Stimulated activated CD4-positive, alpha-beta T cell treated with anti-CD3 and anti-CD28 coated beads, Interleukin-12 subunit alpha, Interleukin-12 subunit beta, amount 100 ng/mL, for 48 hours (primary cell): ENCODE data around the gene ZFP92.
A peak's percentile ranks its signal among the peaks of the same experiment; 100 is the strongest.

Source experiments
- DNase-seq, 3 donors: peaks; one replicate each; pipeline ENCODE4 v3.0.0-alpha.2; 2020; ENCODE audit warnings: low read depth in 2 of 3, low spot score in 1 of 3

The ZFP92 gene

DNA sequence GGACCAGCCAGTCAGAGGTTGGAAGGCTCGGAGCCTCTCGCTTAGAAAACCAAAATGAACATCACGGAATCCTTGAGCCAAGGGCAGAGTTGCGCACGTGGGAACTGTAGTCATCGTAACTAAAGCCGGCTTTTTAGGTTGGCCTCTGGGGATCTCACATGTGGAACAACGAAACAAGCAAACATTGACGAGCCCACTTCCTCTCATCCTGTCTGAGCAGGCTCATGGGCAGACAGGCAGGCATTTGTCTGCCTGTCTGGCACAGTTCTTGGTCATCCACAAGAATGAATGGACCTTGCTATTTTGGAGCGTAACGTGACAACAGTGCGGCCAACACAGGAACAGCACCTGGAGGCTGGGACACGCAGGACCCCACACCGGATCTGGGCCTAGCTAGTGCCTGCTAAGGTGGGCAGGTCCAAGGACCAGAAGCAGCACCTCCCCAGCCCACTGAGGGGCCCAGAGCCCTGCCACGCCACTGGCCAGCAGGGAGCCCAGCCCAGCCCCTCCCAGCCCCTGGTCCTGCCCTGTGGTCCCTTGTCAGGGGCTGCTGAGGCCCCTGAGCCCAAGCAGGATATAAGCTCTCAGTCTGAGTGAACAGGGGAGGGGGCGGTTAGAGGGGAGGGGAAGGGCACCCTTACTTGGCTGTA lies 43.8 kb downstream of the ZFP92 start:
- no peak for DNase-seq

DNA sequence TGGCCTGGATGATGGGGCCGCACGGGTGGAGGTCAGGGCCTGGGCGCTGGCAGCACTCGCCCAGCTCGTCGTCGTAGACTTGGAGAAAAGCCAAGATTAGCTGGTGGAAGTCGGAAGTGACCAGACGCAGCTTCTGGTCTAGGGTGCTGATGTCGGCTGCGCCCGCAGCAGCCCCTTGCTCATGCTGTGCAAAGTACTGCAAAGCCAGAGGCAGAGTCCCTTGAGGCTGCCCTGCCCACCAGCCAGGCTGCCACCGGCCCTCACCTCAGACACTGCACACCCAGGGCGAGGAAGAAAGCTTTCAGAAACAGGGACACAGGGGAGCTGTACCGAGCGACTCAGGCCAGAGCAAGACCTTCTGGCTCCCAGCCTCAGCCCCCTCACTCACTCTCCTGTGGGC lies 44.3 kb downstream of the ZFP92 start:
- DNase-seq = no peak

DNA sequence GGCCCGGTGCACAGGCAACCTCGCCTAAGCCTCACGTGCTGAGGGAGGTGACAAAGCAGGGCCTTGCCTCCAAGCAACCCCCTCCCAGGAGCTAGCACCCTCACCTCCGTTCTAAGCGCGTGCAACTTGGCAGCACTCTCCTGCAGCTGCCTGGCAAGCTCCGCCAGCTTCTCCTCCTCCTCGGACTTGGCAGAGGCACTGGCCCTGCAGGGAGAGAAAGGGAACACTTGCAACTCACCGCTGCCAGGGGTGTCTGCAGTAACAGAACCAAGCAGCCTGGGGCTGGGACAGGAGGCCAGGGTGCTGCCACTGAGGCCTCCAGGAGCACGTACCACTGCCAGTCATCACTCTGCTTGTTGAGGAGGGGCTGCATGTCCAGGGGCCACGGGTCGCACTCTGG lies 44.9 kb downstream of the ZFP92 start:
- DNase-seq = no peak

DNA sequence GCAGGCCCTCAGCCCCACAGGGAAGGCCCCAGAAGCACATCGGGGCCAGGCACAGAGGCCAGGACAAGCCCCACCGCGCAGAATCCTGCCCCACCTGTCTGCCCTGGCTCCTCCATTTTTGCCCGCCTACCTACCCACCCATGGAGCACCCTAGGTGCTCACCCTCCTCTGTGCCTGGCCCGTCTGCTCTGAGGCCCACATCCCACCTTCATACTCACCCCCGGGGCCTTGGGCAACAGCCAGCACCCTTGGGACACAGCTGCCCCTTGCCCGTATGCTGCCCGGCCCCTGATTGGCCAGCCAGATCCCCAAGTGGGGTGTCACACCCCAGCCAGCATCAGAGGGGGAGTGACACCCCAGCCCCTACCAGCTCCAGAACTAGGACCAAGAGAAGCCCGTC lies 45.4 kb downstream of the ZFP92 start:
- no peak for DNase-seq

DNA sequence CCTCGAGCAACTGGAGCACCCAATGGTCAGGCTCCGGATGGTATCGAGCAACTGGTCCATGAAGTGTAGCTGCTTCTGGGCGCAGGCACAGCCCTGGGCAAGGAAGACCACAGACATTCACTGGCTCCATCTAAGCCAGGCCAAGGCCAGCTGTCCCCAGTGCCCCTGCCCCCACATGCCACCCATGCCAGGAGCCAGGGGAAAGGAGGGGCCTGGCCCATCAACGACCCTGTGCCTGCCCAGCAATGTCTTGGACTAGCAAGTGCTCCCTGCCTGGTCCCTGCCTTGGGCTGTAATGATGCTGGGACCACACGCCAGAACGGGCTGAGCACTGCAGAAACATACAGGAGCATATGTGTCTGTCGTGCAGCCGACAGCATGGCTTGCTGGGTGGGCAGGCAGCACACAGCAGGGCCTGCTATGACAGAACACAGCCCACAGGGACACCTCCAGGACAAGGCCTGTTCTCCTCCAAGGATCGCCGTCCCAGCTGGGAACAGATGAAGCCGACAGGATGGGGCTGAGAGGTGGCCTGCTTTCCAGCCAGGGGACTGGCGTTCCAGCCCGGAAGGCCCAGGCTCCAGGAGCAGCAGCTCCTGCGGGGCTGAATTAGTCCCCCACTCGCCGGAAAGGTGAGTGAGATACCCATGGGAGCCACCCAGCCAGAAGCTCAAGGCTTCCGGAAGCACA lies 46.0 kb downstream of the ZFP92 start:
- DNase-seq = no peak

DNA sequence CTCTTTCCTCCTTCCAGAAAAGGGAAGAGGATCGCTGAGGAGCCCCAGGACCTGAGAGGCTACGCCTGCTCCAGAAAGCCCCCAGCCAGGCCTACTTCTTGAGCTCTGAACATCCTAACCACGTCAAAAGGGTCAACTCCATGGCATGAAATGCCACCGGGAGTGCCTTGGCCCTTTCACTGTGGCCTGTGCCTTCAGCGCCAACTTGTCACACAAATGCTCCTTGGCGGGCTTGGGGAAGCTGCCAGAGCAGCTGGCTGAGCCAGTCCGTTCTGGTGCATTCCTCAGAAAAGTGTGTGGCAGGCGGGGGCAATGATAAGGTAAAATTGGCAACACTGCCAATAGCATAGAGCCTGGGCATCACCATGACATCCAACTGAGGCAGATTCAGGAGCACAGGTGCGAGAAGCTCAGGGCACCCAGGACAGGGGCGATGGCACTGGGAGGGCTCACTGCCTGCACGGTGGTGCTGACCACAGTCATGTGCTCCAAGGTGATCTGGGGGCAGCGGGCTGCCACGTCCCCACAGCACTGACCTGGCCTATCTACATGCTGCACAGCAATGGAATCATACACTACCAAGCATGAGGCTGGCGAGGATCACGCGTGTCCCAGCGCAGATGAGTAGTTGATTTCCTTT lies 46.7 kb downstream of the ZFP92 start:
- DNase-seq = no peak

DNA sequence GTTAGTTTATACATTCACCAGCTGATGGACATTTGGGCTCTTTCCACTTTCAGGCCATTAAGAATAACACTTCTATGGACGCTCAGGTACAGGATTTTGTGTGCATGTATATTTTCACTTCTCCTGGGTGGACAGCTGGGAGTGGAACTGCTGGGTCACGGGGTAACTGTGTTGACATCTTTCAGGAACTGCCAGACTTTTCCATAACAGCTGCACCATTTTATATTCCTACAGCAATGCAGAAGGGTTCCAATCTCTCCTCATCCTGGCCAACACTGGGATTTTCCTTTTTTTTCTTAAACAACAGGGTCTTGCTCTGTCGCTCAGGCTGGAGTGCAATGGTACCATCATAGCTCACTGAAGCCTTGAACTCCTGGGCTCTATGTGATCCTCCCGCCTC lies 47.2 kb downstream of the ZFP92 start:
- no peak for DNase-seq

DNA sequence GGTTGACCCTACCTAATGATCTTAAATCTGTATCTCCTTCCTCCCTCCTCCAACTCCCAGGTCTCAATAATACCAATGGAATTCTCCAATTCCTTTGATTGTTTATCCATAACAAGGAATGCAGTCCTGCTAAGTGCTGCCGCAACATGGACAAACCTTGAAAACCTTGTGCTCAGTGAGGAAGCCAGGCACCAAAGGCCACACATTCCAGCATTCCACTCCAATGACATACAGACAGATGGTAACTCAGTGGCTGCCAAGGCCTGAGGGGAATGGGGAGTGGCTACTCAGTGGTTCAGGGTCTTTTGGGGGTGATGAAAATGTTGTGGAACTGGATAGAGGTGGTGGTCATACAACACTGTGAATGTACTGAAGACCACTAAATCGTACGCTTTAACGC lies 48.7 kb downstream of the ZFP92 start:
- DNase-seq = no peak

DNA sequence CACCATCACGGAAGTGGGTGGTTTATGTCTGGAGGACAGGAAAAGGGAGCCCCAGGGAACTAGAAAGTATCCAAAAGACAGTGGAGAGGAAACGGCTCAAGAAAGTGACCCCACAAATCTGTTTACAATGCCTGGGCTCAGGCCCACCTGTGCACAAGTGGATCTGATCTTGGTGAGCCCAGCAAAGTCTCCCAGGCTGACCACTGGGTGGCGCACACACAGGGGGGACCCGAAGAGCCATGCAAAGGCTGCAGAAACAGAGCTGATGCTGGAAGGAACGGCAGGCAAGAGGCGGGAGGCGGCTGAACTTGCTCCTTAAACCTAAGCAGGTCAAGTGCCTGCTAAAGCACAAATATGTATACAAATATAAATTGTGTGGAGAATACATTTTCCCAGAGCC lies 49.6 kb downstream of the ZFP92 start:
- peak in 2 of 3 donors; percentile 23 to 30 for DNase-seq
